CD8-positive, alpha-beta memory T cell (primary cell): ENCODE results near the gene RPS21. TPM values are rescaled to one million over a fixed set of nuclear protein-coding genes. Genes with fewer than 3 reads are reported as not detected.

ENCODE experiments used
- CTCF ChIA-PET: fragments of 350-600 bp; sonication (Branson Sonifier 250); formaldehyde crosslinking; loops from one replicate; lab custom pipeline; 2021; ENCODE audit warnings: antibody characterized with exemption; lab: Charles Lee
- POLR2A ChIA-PET: fragments of 350-600 bp; sonication (Branson Sonifier 250); formaldehyde crosslinking; loops from one replicate; lab custom pipeline; 2021; ENCODE audit warnings: antibody characterized with exemption; lab: Charles Lee
- DNase-seq, 5 donors: peaks; one replicate each; pipeline versions ENCODE4 v3.0.0 to v3.0.0-alpha.2; 2020 to 2022; ENCODE audit warnings: mixed read lengths in 1 of 5
- H3K27ac ChIP-seq: one replicate; pipeline ENCODE4 v1.7.0; 2013; ENCODE audit warnings: low read depth, mild to moderate bottlenecking, low read length, moderate library complexity
- H3K27me3 ChIP-seq: 2 replicates; pipeline ENCODE4 v1.7.0; 2013; ENCODE audit warnings: low read length, mild to moderate bottlenecking; ENCODE audit not compliant: insufficient read depth, poor library complexity, severe bottlenecking
- H3K36me3 ChIP-seq: 2 replicates; pipeline ENCODE4 v1.7.0; 2013; ENCODE audit warnings: mild to moderate bottlenecking, low read length, moderate library complexity; ENCODE audit not compliant: insufficient read depth
- H3K4me1 ChIP-seq: 2 replicates; pipeline ENCODE4 v1.7.0; 2013; ENCODE audit warnings: mild to moderate bottlenecking, low read length, moderate library complexity; ENCODE audit not compliant: insufficient read depth
- H3K4me3 ChIP-seq: 2 replicates; pipeline ENCODE4 v1.7.0; 2013; ENCODE audit warnings: mild to moderate bottlenecking, low read length
- H3K9me3 ChIP-seq: 2 replicates; pipeline ENCODE4 v1.7.0; 2013; ENCODE audit warnings: mild to moderate bottlenecking, low read length
- H3K27ac Mint-ChIP-seq, 8 donors: one replicate each; pipeline ENCODE4 v1.8.0; 2020 to 2021; ENCODE audit warnings: mixed read lengths in 8 of 8, mild to moderate bottlenecking in 6 of 8, inconsistent platforms in 3 of 8, moderate library complexity in 3 of 8
- H3K27me3 Mint-ChIP-seq, 2 donors: one replicate each; pipeline ENCODE4 v1.8.0; 2020 to 2021; ENCODE audit warnings: mixed read lengths in 2 of 2, mild to moderate bottlenecking in 1 of 2, moderate library complexity in 1 of 2
- H3K36me3 Mint-ChIP-seq, 3 donors: one replicate each; pipeline ENCODE4 v1.8.0; 2020 to 2021; ENCODE audit warnings: mixed read lengths in 3 of 3, inconsistent platforms in 1 of 3, mild to moderate bottlenecking in 1 of 3
- H3K4me1 Mint-ChIP-seq, 3 donors: one replicate each; pipeline ENCODE4 v1.8.0; 2020 to 2021; ENCODE audit warnings: mixed read lengths in 3 of 3, inconsistent platforms in 1 of 3, mild to moderate bottlenecking in 1 of 3
- H3K4me3 Mint-ChIP-seq, 7 donors: one replicate each; pipeline ENCODE4 v1.8.0; 2020 to 2021; ENCODE audit warnings: mixed read lengths in 7 of 7, mild to moderate bottlenecking in 6 of 7, moderate library complexity in 4 of 7, inconsistent platforms in 2 of 7
- H3K9me3 Mint-ChIP-seq, 5 donors: one replicate each; pipeline ENCODE4 v1.8.0; 2020 to 2022; ENCODE audit warnings: mixed read lengths in 5 of 5, mild to moderate bottlenecking in 3 of 5, moderate library complexity in 2 of 5, inconsistent platforms in 1 of 5
- polyA plus RNA-seq: library from polyadenylated mRNA; unstranded; fragments of 300-500 nt; fragmentation: Illumina TruSeq; gene quantifications from one replicate; pipeline ENCODE4 v1.2.3, GENCODE V29; 2021
- total RNA-seq, 2 experiments: library from RNA; stranded (reverse); gene quantifications; one replicate each; pipeline ENCODE4 v1.2.3, GENCODE V29; 2021

Gene RPS21
- total and polyA plus RNA-seq, 3 experiments from 2014 or later, result 2,034 to 2,161 (median 2,072) TPM

DNA sequence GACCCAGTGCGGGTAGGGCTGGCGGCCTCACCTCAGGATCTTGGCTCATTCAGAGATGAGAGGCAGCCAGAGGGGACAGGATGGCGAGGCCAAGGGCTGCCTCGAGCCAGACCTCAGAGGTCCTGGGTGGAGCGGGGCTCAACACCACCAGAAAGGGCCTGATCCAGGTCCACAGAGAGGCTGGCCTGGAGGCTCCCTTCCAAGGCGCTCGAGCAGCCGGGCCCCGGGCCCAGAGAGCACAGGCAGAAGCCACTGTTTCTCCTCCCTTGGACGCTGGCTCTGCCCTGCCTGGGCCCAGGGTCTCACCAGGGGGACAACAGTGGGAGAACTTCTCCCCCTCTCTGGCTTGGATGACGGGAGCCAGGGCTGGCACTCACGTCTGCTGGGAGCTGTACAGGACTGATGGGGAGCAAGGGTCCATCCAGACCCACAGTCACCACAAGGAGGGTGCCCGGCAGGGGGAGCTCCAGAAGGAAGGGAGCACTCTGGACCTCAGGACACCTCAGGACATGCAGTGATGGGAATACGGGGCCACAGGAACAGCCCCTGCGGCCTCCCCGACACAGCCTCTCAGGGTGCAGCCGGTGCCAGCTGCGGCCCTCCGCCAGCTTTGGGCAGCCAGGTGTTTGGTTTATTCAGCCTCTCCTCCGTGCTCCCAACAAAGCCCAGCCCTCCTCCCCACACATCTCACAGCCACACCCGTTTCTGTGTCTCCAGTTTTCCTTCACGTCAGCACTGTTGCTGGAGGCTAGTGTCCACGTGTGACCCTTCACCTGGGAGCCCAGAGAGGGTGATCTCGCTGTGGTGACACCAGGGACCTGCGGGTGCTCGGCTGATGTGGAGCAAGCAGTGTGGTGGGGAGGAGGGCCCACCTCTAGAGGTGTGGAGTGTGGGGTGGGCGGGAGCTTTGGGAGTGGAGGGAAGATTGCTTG lies 8.7 kb downstream of the RPS21 start:
- H3K27me3 ChIP-seq, result no peaks in the 10 kb centered on the region
- H3K4me3 ChIP-seq, result no peak overlapping the region
- ChIA-PET POLR2A (no interaction called here), CTCF (no interaction called here)
- Mint-ChIP-seq H3K9me3 (no peaks in the 10 kb centered on the region), H3K27ac (no peak overlapping the region), H3K36me3 (peaks cover 0 to 33% (median 4%) of the 10 kb centered on the region in 3 donors), H3K4me3 (no peak overlapping the region), H3K27me3 (no peaks in the 10 kb centered on the region), H3K4me1 (no peaks in the 10 kb centered on the region)
- DNase-seq, result no peak
- no peaks in the 10 kb centered on the region for H3K9me3 ChIP-seq
- no peak overlapping the region for H3K27ac ChIP-seq
- no peaks in the 10 kb centered on the region for H3K4me1 ChIP-seq
- no peaks in the 10 kb centered on the region for H3K36me3 ChIP-seq

DNA sequence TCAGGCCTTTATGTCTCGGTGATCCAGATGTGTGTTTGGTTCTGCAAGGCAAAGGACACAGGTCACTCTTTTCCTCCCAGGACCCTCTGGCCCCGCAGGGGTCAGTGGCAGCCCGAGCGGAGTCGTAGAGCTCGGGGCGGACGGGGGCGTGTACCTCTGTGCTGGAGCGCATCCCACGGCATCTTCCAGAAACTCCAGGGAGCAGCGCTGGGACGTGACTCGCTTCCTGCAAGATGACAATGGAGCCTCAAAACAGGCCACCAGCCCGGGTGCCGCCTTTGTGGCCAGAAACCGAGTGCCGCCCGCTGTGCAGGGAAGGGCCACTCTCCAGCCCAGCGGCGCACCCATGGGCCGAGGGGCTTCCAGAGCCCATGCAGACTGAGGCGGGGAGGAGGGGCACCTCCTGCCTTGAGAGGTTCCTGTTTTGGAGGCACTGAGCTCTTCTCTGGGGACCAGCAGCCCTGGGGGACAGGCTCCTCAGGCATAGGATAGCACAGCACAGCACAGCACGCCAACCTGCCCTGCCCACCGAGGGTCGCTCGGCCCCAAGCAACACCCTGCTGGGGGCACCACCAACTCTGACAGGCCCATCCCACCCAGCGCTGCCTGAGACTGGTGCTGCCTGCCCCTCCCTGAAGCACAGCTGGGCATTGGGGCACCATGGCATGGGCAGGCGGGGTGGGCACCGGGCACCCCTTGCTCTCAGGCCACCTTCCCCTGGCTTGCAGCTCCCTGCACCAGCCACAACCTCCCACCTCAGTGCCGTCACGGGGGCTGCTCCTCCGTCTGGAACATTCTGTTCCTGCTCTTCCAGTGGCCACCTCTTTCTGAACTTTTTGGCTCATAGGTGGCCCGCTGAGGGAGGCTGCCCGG lies 9.7 kb downstream of the RPS21 start:
- H3K4me3 Mint-ChIP-seq, result peak overlapping the region in 1 of 7 donors; percentile 8
- Histone ChIP-seq H3K4me1 (no peaks in the 10 kb centered on the region), H3K27me3 (no peaks in the 10 kb centered on the region), H3K36me3 (no peaks in the 10 kb centered on the region), H3K4me3 (no peak overlapping the region), H3K27ac (no peak overlapping the region), H3K9me3 (no peaks in the 10 kb centered on the region)
- ChIA-PET CTCF (interaction anchor here (1.1 kb wide), 1 partner anchor 14 kb away, joined by 3 read pairs; no protein-coding TSS in a partner anchor), POLR2A (no interaction called here)
- DNase-seq, result no peak
- no peaks in the 10 kb centered on the region for H3K4me1 Mint-ChIP-seq
- H3K36me3 Mint-ChIP-seq, result peaks cover 0 to 31% (median 3%) of the 10 kb centered on the region in 3 donors
- no peaks in the 10 kb centered on the region for H3K9me3 Mint-ChIP-seq
- H3K27me3 Mint-ChIP-seq, result no peaks in the 10 kb centered on the region
- H3K27ac Mint-ChIP-seq, result no peak overlapping the region

DNA sequence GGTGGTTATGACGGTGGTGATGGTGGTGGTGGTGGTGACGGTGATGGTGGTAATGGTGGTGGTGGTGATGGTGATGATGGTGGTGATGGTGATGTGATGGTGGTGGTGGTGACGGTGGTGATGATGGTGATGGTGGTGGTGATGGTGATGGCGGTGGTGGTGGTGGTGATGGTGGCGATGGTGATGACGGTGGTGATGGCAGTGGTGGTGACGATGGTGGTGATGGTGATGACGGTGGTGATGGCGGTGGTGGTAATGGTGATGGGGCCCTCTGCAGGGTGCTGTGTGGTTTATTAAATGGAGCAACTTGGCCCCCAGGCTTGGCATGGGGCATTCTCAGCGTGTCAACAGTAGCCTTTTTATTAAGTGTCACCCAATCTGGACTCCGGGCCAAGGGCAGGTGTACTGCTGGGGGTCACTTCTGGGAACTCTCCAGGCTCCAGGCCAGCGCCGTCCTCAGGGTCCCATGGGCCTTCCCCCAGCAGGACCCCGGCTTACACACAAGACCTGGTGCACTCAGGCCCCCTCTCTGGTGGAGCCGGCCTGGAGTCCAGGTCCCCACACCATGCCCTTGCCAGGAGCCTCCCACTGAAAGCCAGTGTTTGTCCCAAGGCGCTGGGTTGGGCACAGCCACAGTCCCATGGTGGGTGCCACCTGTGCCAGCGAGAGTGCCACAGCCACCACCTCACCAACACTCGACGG lies 11.4 kb downstream of the RPS21 start:
- no peaks in the 10 kb centered on the region for H3K27me3 Mint-ChIP-seq
- Histone ChIP-seq H3K36me3 (no peaks in the 10 kb centered on the region), H3K27ac (no peak overlapping the region), H3K4me3 (no peak overlapping the region), H3K9me3 (no peaks in the 10 kb centered on the region), H3K27me3 (no peaks in the 10 kb centered on the region), H3K4me1 (no peaks in the 10 kb centered on the region)
- DNase-seq, result no peak
- H3K9me3 Mint-ChIP-seq, result no peaks in the 10 kb centered on the region
- ChIA-PET CTCF (no interaction called here), POLR2A (no interaction called here)
- peak overlapping the region in 1 of 8 donors; percentile 23 for H3K27ac Mint-ChIP-seq
- peaks cover 0 to 22% (median 3%) of the 10 kb centered on the region in 3 donors for H3K36me3 Mint-ChIP-seq
- peaks cover 0 to 3% (median 2%) of the 10 kb centered on the region in 3 donors for H3K4me1 Mint-ChIP-seq
- H3K4me3 Mint-ChIP-seq, result no peak overlapping the region

DNA sequence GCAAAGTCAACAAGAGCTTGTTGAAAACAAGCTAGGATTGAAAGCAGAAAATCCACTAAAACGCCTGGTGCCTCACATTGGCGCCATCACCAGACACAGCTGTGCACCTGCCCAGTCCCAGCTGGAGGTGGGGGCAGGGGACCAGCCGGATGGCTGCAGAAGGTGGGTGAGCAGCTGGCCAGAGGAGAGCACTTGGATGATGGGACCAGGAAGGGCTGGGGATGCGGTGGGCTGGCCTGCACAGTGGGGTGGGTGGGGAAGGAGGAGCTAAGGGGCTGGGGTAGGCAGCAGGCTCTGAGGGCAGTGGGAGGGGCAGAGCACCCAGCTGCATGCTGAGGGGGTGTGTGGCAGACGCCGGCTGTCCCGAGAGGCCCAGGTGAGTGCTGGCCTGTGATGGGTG lies 13.1 kb downstream of the RPS21 start:
- Mint-ChIP-seq H3K4me1 (peaks cover 4 to 13% (median 6%) of the 10 kb centered on the region in 3 donors), H3K4me3 (no peak overlapping the region), H3K27ac (no peak overlapping the region), H3K9me3 (no peaks in the 10 kb centered on the region), H3K36me3 (peaks cover 0 to 12% (median 3%) of the 10 kb centered on the region in 3 donors), H3K27me3 (no peaks in the 10 kb centered on the region)
- Histone ChIP-seq H3K9me3 (no peaks in the 10 kb centered on the region), H3K4me3 (no peak overlapping the region), H3K4me1 (no peaks in the 10 kb centered on the region), H3K36me3 (no peaks in the 10 kb centered on the region), H3K27ac (no peak overlapping the region), H3K27me3 (no peaks in the 10 kb centered on the region)
- POLR2A ChIA-PET, result no interaction called here
- no peak for DNase-seq
- CTCF ChIA-PET, result interaction anchor here (1.5 kb wide), 1 partner anchor 17 kb away, joined by 4 read pairs; no protein-coding TSS in a partner anchor

DNA sequence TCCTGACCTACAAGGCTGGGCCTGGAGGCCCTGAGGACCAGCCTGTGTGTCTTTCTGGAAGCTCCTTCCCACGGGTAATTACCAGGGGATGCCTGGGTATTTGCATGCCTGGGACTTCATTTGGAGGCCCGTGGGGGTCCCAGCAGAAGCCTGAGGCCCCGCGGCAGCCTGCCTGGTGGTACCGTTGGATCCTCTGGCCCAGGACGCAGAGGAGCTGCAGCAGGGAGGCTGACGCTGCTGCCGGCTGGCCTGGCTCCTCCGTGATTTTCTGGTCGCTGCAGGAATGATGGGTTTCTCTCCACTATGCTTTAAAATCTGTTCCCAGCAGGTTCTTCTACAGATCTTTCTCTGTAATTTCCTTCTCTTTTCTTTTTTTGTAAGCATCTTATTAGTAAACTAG lies 13.6 kb downstream of the RPS21 start:
- H3K4me3 Mint-ChIP-seq, result peak overlapping the region in 1 of 7 donors; percentile 38
- no peaks in the 10 kb centered on the region for H3K36me3 ChIP-seq
- no peak for DNase-seq
- peaks cover 9 to 18% (median 10%) of the 10 kb centered on the region in 3 donors for H3K4me1 Mint-ChIP-seq
- ChIA-PET POLR2A (no interaction called here), CTCF (interaction anchor here (1.5 kb wide), 1 partner anchor 18 kb away, joined by 4 read pairs; no protein-coding TSS in a partner anchor)
- H3K27ac ChIP-seq, result no peak overlapping the region
- no peaks in the 10 kb centered on the region for H3K27me3 Mint-ChIP-seq
- H3K9me3 Mint-ChIP-seq, result no peaks in the 10 kb centered on the region
- no peaks in the 10 kb centered on the region for H3K27me3 ChIP-seq
- H3K4me3 ChIP-seq, result no peak overlapping the region
- no peak overlapping the region for H3K27ac Mint-ChIP-seq
- peaks cover 0 to 9% (median 3%) of the 10 kb centered on the region in 3 donors for H3K36me3 Mint-ChIP-seq
- H3K9me3 ChIP-seq, result no peaks in the 10 kb centered on the region
- H3K4me1 ChIP-seq, result peaks cover 4% of the 10 kb centered on the region

DNA sequence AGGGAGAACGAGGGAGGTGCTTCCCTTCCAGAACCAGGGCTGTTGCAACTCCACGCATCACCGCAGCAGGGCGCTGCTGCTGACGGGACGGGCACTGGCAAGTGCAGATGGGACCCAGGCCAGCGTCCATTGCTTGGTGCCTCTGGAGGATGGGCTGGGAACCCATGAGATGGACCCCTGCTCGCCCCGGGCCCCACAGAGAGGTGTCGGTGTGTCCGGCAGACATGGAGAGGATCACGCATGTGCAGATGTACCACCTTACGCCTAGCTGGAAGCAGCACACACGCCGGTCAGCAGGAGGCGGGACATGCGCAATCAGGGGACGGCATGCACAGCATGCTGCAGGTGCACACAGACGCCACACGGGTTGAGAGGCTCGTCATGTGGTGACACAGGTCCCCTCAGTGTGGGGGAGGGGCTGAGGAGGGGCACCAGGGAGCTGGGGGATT lies 14.5 kb downstream of the RPS21 start:
- Mint-ChIP-seq H3K9me3 (no peaks in the 10 kb centered on the region), H3K4me3 (no peak overlapping the region), H3K4me1 (peaks cover 15 to 26% (median 16%) of the 10 kb centered on the region in 3 donors), H3K36me3 (peaks cover 0 to 9% (median 3%) of the 10 kb centered on the region in 3 donors), H3K27me3 (no peaks in the 10 kb centered on the region), H3K27ac (no peak overlapping the region)
- ChIA-PET CTCF (no interaction called here), POLR2A (no interaction called here)
- peaks cover 12% of the 10 kb centered on the region for H3K4me1 ChIP-seq
- DNase-seq, result no peak
- no peaks in the 10 kb centered on the region for H3K36me3 ChIP-seq
- no peaks in the 10 kb centered on the region for H3K9me3 ChIP-seq
- H3K4me3 ChIP-seq, result no peak overlapping the region
- no peaks in the 10 kb centered on the region for H3K27me3 ChIP-seq
- no peak overlapping the region for H3K27ac ChIP-seq

DNA sequence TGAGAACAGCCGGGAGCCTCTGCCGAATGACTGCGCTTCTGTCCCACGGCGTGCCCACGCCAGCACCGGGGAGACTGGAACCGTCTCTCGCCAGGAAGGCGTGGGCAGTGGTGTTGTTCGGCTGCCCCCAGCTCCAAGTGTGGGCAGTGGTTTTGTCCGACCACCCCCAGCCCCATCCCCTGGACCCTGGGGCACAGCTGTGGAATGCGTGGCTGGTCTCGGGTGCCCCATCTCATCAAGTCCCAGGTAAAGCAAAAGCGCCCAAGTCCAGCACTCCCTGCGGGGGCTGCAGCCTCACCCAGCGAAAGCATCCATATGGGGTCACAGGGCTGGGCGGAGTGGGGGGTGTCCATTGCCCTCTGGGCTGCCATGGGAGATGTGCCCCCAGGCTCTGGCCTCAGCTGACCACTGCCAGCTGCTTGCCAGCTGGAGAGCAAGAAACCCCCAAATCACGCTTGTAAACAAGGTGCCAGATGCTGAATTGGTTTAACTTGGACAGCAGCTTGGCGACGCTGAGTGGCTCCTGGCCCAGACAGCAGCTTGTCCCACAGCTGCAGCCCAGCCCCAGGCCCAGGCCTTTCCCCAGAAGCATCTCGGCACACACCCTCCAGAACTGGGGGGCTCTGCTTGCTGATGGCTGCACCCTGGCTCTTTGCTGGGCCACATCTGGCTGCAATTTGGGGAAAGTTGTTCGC lies 15.7 kb downstream of the RPS21 start:
- ChIA-PET CTCF (no interaction called here), POLR2A (no interaction called here)
- no peak overlapping the region for H3K4me3 ChIP-seq
- H3K27ac Mint-ChIP-seq, result peak overlapping the region in 1 of 8 donors; percentile 74
- H3K9me3 ChIP-seq, result no peaks in the 10 kb centered on the region
- H3K4me3 Mint-ChIP-seq, result peak overlapping the region in 1 of 7 donors; percentile 72
- peaks cover 15 to 31% (median 16%) of the 10 kb centered on the region in 3 donors for H3K4me1 Mint-ChIP-seq
- H3K27me3 Mint-ChIP-seq, result no peaks in the 10 kb centered on the region
- H3K36me3 Mint-ChIP-seq, result peaks cover 0 to 8% (median 3%) of the 10 kb centered on the region in 3 donors
- no peaks in the 10 kb centered on the region for H3K9me3 Mint-ChIP-seq
- H3K27me3 ChIP-seq, result no peaks in the 10 kb centered on the region
- no peak for DNase-seq
- no peaks in the 10 kb centered on the region for H3K36me3 ChIP-seq
- H3K4me1 ChIP-seq, result peaks cover 17% of the 10 kb centered on the region
- no peak overlapping the region for H3K27ac ChIP-seq
